ENCODE results near the gene MRPS27.

DNA sequence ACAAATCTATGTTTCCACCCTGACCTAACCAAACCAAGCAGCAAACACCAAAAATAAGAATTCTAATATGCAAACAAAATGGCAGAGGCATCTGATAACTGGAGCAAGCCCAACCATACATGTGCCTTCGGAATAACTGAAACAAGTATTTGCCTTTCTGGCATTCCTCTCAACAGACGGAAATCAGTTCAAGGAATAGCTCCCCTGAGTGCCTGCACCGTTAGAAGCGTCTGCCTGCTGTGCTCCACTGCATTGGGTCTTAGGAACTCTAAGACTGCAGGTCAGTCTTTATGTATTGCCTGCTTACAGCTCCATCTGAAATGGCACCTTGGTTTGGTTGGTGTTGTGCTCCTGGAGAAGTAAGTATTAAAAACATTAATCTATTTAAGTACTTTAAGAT lies 98.5 kb downstream of the MRPS27 start:
- no peak for TF ChIP-seq POLR2AphosphoS5 (IDR thresholded peaks at IDR 0.05; ENCODE audit: low read depth)
- TF ChIP-seq CTCF (IDR thresholded peaks at IDR 0.05; ENCODE audit: insufficient read depth, low read length) = no peak
- no peak for TF ChIP-seq SPI1 (IDR thresholded peaks at IDR 0.05; ENCODE audit: borderline replicate concordance, low read depth)
- TF ChIP-seq, protein P1, sequence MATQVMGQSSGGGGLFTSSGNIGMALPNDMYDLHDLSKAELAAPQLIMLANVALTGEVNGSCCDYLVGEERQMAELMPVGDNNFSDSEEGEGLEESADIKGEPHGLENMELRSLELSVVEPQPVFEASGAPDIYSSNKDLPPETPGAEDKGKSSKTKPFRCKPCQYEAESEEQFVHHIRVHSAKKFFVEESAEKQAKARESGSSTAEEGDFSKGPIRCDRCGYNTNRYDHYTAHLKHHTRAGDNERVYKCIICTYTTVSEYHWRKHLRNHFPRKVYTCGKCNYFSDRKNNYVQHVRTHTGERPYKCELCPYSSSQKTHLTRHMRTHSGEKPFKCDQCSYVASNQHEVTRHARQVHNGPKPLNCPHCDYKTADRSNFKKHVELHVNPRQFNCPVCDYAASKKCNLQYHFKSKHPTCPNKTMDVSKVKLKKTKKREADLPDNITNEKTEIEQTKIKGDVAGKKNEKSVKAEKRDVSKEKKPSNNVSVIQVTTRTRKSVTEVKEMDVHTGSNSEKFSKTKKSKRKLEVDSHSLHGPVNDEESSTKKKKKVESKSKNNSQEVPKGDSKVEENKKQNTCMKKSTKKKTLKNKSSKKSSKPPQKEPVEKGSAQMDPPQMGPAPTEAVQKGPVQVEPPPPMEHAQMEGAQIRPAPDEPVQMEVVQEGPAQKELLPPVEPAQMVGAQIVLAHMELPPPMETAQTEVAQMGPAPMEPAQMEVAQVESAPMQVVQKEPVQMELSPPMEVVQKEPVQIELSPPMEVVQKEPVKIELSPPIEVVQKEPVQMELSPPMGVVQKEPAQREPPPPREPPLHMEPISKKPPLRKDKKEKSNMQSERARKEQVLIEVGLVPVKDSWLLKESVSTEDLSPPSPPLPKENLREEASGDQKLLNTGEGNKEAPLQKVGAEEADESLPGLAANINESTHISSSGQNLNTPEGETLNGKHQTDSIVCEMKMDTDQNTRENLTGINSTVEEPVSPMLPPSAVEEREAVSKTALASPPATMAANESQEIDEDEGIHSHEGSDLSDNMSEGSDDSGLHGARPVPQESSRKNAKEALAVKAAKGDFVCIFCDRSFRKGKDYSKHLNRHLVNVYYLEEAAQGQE (IDR thresholded peaks at IDR 0.05; ENCODE audit: insufficient replicate concordance, low read depth) = no peak
